Femur (tissue), 1 donor: ENCODE measurements around the gene NFIB.

ENCODE experiments used
- DNase-seq: peaks from one replicate; pipeline ENCODE4 v3.0.0-alpha.2; 2017

The NFIB gene

DNA sequence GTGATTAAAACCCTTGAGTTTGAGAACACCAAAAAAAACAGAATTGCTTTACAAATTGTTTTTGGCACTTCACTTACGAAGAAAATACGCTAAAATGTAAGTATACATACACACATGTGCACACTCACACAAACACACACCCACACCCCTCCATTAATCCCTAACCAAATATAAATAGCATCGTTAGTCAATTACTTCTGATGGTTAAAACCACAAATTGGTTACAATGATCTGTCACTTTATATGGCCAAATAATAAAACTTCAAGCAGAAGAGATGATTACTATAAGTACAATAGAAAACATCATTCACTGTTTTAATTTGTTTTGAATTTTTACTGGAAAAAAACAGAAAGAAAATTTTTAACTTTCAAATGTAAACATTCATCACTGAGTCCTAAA is 103.5 kb downstream of the NFIB start:
- DNase-seq = no peak

DNA sequence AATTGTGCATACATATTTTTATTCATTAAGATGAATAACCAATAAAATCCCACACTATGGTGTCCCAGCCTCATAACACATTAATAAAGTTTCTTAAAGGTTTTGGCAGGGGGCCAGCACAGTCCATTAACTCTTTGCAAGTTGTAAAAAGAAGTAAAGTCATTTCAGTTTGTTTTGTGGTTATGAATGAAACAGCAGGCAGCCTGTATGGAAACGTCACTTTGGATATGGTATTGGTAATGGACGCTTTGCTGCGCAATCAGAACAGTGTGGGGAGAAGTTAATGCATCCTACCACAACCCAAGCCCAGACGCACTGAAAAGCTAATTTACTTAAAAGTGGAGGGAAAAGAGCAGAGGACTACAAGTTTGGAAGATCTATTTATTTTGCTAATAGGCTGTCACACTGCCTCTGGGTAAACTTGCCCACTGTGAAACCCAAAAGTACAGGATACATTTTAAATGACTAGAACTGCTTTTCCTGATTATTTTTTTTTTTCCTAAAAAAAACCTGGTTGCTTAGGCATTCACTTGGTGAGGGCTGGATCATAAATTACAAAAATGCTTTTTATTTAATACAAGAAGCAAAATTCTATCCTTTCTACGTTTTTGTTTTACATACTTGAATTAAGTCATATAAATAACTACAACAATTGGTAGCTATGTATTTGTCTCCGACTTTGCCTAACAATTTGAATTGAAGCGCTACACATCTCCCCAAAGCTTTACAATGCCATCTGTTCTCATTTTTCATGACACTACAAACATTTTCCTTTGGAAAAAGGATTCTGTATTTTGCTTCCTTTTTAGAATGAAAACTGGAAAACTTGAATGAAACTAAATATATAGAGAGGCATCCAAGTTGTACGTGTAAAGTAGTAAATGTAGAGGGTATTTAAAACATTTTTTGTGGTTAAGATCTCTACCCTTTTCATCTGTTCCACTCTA is 104.3 kb downstream of the NFIB start:
- no peak for DNase-seq

DNA sequence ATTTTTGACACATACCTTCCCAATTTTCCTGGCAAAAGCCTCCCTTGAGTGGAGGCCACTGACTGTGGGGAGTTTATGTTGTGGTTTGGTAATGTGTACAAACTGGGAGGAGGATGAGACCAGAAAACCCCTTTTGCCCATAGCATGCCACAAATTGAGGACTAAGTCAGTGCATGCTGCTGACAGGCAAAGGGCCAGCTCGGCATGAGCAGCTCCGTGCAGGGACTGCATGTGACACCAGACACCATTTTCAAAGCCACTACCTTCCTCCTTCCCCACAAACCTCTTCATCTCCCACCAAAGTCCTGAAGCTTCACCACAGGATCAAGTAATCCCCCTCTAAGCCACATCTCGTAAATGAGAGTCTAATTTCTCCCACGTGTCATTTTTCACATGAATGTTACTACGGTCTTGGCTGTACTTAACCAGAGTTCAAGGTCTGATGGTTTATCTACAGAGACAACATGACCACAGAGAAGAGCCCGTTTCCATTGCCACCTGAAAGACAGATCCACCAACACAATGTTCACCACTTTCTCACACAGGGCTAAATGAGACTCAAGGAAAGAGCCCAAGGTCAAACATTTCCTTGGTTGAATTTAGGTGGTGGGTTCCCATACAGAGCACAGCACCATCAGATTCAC is 106.5 kb downstream of the NFIB start:
- DNase-seq = peak; percentile 42

DNA sequence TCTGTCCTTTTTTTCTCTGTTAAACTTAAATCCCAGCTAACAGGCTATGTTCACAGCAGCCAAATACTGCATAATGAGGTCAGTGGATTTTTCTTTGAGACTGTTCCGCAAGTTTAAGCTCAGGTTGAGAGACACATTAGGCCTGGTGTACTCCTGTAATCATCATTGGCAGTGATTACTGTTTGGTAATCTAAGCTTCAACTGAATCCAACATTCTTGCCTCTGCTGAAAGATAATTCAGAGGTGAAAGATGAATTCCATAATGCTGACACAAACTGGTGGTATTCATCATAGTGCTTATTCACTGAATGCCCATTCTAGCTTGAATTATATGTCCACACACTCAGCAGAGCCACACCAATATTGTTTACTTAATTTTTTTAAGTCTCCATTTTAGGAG is 108.5 kb downstream of the NFIB start:
- DNase-seq = no peak

DNA sequence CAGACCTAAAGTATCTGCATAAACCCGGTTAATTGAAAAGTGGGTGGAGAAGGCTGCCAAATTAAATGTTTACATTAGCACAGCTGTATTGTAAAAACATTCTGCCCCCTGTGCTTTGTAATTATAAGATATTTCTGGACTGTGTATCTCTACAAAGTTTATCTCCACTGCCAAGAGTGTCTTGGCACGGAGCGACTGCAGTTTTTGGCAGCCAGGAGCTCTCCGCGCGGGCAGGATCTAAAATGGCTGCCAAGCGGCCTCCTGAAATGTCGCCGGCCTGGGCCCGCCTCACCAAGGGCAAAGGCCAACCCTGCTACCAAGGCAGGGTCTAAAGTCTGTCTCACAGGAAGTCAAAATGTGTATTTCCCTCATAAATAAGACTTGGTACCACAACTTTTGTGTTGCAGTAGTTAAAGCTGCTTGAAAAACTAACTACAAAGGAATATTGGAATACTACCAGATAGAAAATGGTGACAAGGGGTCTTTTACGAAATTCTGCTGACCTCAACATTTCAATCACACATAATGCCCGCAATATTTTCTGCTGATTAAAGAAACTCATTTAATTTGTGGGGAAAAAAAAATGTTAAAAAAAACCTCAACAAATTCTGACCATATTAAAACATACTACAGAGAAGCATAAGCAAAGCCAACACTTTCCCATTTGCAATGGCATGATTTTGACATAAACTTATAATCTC is 110.4 kb downstream of the NFIB start:
- DNase-seq = peak; percentile 84

DNA sequence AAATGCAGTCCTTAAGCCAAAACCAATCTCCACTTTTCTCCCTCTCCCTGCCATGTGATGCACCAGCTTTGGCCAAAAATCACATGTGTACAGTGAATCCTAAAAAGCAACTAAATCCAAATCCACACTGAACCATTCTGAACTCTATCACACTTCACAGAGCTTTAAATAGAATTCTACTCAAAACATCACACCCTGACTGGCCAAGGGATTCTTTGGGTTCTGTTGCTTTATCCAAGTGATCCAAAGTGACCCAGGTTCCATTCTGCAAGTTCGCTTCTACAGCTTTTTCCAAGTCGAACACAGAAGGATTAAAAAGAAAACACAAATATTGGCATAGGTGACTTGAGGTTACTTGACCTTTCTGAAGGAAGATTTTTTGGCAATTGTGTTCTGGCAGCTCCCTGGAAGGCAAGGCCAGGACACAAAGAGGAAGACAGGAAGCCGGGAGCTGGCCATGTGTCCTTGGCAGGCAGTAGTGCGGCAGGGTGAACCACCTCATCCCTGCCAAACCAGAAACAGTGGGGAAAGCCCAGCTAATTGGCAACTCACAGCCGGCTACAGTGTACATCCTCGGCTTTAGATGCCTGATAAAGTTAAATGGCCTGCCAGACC is 115.0 kb downstream of the NFIB start:
- DNase-seq = peak; percentile 87

DNA sequence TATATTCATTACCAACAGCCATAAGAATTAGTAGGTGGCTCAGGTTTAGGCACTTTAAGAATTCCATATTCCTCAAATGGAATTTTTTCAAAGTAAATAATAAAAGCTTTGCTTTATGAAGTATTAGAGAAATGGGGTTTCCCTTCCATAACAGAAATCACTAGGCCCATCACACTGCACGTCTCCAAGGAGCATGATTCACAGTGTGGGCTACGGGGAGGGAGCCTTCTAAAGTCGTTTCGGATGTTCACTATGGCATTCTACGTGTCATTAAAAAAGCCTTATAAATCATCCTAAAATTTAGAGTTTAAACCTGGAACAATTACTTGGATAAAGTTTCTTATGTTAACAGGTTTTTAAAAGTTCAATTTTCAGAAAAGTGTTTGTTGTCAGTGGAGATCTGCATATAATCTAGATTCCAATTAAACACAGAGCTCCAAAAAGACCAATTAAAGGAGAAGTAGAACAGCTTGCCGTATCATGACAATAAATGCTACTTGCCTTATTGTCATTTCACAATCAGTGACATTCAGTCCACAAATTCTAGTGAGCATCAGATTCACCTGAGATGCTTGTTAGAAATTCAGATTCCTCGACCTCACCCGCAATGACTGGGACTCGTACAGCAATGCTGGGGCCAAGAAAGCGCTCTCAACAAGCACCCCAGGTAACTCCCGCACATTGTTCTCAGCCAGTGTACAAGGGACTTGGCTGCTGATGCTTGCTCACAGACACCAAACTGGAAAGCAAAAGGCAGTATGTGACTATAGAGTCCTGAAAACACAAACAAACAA is 115.7 kb downstream of the NFIB start:
- peak; percentile 38 for DNase-seq

DNA sequence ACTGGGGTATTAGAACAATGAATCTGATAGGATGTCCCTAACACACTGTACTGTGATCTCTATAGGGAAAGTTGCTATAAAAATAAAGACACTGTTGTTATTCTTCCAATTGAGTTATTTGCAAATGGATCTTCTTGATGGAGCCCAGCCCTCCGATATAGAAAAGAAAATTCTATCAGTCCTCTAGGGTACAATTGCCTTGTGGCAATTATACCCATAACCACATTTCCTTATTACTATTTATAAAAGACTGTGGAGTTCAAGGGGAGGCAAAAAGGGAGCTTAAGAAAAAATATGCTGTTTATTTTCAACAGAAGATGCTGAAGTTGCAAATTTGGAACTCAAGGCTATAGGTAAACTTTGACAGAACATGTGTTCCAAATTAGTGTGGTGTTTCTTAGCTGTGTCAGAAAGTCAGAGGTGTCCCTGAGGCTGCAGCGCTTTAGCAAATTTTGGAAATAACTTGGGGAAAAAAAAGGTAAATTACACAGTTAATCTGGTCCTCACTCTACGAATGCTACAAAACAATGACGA is 116.5 kb downstream of the NFIB start:
- DNase-seq = no peak

DNA sequence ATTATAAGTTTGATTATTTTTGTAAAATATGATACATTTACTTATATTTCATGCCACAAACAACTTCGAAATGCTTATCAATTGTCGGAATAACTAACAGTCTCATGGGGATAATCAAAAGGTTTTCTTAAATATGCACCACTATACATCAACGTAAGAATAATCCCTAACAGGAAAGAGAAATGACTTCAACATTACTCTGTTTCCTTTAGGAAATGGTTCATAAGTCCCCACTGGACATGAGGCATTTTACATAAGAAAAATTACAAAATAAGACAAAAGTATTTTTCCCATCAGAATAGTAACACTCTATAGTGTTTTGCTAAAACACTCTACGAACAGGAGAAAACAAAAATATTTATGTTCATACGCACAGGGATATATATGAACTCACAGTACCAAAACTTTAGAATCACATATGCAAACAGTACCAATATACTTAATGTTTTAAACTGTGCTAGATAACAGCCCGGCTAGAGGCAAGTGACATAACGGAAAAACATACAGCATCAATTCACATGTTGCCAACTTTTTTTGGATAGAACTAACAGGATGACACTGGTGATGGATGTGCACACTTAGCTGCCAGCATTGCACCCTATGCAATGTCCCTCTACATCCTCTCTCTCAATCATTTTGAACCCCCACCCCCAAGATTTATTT is 120.5 kb downstream of the NFIB start:
- DNase-seq = peak; percentile 36

DNA sequence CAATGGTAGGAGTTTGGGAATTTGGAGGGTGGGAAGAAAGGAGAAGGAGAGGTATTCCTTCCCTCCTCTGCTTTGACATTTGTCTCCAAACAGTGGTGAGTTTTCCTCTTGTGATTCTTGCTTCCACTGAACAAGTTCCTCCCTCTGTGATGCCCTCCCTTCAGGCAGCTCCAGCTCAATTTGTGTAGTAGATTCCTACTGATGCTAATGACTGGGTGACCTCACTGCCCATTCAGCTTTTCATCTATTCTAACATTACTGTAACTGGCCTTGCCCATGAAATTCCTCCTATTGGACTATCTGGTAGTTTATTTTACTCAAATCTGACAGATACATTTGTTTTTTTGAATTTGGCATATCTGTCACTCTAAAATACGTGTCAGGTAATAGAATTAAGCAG is 121.4 kb downstream of the NFIB start:
- no peak for DNase-seq

DNA sequence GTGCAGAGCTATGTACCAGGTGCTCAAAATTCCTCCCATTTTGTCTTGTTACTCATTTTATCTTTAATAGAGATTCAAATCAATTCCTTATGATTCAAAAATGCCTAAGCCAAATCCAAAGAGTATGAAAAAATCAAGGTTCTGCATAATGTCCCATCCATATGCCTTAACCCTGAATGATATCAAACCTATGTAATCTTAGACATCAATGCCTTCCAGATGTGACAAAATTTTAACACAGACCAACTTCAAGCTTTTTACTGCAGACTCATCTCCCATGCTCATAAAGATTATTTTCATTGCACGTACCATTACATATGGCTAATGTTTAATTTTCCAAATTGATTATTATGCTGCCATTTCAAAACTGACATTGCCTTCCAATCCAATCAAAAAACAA is 122.4 kb downstream of the NFIB start:
- DNase-seq = no peak

DNA sequence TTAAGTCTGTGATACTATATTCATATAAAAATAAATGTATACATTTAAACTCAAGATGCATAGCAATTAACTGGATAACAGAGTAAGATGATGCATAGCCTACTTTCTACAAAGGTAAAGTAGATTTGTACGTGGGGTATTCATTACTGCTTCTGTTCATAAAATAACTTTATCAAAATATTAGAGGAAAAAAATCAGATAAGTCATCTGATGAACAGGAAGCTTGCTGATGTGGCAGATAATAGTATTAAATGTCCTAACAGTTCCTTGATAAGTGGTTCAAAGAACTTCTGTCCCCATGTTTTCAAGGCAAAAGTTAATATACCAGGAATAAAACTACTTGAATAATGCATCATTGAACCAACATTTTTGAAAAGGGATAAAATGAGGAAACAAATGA is 123.7 kb downstream of the NFIB start:
- no peak for DNase-seq

DNA sequence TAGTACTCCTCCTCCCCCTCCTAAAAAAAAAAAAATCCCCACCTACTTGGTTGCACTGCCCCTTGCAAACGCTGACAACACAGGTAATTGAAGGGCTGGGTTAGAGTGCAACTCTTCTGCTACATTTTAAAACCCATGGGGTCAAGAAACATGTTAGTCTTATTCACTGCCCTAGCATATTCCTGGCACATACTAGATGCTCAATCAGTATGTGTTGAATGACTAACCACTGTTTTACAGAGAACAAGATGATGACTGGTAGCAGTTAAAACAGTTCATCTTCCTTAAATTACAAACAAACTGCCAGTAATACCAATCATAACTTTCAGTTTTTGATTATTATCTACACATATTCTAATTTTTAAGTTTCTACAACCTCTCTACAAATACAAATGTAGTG is 124.4 kb downstream of the NFIB start:
- DNase-seq = no peak

DNA sequence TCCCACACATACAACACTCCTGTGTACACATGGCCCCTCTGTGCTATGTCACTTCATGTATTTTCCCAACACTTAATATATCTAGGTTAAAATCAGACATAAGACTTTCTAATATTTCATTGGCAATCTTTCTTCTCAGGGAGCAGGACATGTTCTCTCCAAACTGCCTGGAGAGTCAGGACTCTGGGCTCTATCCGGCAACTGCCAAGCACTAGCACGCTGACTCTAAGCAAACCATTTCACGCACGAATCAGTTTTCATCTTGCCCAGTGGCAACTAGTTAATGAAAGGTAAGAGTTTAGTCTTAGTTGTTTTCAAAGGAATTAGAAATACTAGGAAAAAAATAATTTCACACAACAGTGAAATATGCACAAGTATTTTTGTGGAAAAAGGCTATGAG is 124.8 kb downstream of the NFIB start:
- no peak for DNase-seq

DNA sequence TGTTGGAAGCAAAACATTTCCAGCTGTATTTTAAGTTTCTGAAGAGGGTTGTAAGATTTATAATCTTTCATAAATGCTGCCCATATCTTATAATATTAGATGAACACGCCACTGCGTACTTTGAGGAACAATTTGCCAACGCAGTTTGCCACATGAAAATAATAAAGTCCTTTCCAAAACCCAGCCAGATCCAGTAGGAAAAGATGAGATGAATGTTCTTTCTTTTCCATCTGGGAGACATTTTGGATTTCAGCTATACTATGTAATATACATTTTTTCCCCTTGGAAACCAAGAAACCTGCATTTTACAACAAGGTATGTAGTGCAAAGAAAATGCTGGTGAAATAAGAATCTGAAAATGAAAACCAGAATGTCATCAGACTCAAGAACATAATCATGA is 125.4 kb downstream of the NFIB start:
- DNase-seq = no peak

DNA sequence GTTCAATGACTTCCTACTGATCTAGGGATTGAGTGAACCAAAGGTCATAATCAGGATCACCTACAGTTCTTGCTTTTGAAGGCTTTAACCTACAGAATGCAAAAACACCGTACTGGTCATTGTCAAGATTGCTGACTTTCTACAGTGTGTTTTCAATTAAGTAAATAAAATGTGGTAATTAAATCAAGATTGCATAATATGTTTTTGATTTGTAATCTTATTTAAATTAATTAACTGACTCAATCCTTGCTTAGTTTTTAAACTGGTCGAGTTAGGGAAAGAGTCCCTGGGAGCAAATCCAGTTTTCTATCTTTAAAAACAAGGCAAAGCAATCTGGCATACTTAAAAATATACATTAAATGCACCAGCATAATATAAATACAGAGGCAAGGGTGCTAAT is 125.9 kb downstream of the NFIB start:
- DNase-seq = no peak

DNA sequence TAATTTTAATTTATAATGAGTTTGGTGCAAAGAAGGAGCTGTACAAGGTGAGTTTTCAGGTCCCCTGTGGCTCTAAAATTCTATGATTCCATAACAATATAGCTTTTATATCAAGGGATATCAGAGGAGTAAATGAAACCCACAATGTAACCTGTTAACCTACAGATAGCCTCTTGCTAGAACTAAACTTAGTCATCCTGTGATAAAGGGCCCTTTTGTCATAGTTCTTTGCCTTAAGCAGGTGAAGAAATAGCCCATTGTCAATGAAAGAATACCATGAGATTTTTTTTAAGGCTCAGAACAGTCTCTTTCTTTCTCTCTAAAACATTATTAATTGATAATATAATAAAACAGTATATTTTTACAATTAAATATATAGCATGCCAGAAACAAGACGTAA is 127.8 kb downstream of the NFIB start:
- no peak for DNase-seq

DNA sequence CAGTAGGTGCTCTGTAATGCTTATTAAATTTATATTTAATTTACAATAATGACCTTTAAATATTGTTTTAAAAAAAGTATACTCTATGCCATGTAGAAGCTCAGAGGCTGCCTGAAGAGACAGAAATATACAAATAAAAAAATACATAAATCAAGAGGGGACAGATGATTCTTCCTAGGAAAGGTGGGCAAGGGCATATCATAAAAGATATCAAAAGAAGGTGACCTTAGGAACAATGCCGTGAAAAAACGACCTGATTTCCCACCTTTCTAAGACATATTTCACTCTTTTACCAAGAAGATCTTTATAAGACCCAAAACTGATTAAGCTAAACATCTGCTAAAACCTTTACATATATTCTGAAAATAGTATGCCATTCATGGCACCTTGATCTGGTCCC is 128.9 kb downstream of the NFIB start:
- DNase-seq = no peak

DNA sequence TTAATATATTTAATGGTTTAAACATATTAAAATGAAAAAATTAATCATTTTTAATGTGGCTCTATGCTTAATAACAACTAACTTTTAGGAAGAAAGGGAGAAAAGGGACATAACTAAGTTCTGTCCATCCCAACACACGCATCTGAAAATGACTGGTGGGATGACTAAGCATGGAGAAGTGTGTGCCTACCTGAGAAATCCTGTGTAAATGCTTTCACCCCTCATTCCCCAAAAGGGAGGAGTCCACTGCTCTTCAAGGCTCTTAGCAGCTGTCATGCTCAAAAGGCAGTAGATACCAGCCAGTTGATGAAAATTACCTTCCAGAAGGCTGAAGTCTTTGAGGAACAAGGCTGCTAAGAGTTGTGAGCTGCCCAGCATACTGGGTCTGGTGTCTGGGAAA is 130.9 kb downstream of the NFIB start:
- no peak for DNase-seq

DNA sequence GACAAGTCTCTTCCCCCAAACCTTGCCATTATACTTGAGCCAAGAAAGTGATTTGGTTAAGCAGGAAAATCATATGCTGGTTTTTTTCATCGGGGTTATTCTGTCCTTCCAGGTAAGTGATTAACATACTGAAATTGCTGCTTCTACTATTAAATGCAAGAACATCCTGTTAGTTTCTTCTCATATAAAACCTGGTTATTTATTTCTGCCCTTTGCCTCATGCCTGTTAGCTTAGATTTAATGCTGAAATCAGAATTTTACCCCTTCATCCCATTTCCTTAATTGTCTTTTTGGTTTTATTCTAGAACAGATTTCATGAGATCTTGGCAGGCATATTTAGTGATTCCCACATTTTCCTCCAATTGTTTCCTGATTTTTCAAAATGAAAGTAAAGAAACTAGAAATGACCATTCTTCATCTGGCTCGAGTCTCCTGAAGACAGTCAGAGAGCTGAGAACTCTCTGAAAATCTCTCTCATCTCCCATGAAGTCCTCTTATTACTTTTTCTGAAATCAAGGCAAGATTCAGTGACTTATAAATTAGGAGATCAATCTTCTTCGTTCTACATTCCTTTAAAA is 132.9 kb downstream of the NFIB start:
- no peak for DNase-seq
